NCI-H2171 treated with DMSO at 0.1 percent for 48 hours (cell line): Measurements from ENCODE around the gene RPLP1.

Source experiments
- DNase-seq: peaks from one replicate; lab custom pipeline; 2025; lab: John Stamatoyannopoulos, UW

Gene RPLP1

GRCh38 chr15:69498282-69498681 is 45.7 kb downstream of the RPLP1 start:
- no peak for DNase-seq

GRCh38 chr15:69498987-69499386 is 46.4 kb downstream of the RPLP1 start:
- no peak for DNase-seq

DNA sequence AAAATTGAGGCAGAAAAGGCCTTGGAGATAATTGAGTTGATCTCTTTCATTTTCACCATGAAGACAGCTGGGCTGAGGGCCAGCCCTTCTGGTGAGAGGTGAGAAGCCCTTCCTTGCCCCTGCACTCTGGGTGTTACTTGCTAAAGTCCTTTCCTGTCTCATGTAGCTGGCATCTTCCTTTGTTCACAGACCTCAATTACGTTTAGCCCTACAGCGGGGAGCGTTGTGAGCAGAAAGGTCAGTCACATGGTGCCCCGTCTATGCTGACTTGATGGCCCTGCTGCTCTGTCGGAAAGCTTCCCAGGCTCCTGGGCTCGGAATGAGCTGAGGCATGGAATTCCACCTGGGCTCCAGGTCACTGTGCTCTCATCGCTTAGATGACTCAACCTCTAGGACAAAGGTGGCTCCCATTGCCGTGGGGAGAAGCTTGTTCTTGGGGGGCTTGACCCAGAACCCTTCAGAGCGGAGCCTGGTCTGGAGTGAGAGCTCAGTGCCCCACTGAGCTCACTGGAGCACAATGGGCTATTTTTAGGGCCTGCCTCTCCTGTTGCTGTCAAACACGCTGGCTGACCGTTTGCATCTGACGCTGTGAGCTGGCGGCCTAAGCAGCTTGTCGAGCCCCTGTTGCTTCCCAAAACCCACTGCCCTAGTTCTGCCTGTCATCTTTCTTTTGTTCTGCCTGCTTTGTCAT is 47.0 kb downstream of the RPLP1 start:
- DNase-seq = no peak

DNA sequence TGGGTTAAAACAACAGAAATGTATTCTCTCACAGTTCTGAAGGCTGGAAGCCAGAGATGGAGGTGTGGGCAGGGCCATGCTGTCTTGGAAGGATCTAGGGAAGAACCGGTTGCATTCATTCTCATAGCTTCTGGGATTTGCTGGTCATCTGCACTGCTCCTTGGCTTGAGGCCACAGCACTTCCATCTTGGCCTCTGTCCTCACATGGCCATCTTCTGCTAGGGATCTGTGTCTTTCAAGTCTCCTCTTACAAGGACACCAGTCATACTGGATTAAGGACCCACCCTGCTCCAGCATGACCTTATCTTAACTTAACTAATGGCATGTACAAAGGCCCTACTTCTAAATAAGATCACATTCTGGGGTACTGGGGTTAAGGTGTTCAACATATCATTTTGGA is 47.7 kb downstream of the RPLP1 start:
- DNase-seq = no peak

GRCh38 chr15:69501456-69501855 is 48.8 kb downstream of the RPLP1 start:
- DNase-seq = no peak

GRCh38 chr15:69502470-69503045 is 49.9 kb downstream of the RPLP1 start:
- DNase-seq = no peak

- no peak for DNase-seq
Observed at GRCh38 chr15:69504352-69505040, 51.9 kb downstream of the RPLP1 start.
